Smooth muscle cell (in vitro differentiated cells): ENCODE data around the gene SCAP. TPM values are rescaled to one million over a fixed set of nuclear protein-coding genes. Genes with fewer than 3 reads are reported as not detected.

Experiments
- DNase-seq: peaks from one replicate; lab custom pipeline; 2025; ENCODE audit not compliant: unreplicated experiment; lab: John Stamatoyannopoulos, UW
- H2AFZ ChIP-seq: fragments of 200-600 bp; sonication (generic); 2 replicates; pipeline ENCODE4 v1.6.0; 2016; ENCODE audit warnings: antibody characterized with exemption, low read depth, mild to moderate bottlenecking
- H3F3A ChIP-seq: fragments of 200-600 bp; sonication (generic); 2 replicates; pipeline ENCODE4 v1.6.0; 2017; ENCODE audit warnings: antibody characterized with exemption, low read depth
- H3K27ac ChIP-seq: fragments of 200-600 bp; sonication (generic); 2 replicates; pipeline ENCODE4 v1.5.1; 2016; ENCODE audit warnings: low read depth, mild to moderate bottlenecking
- H3K27me3 ChIP-seq: fragments of 200-600 bp; sonication (generic); 2 replicates; pipeline ENCODE4 v1.6.1; 2016; ENCODE audit warnings: low read depth, mild to moderate bottlenecking
- H3K36me3 ChIP-seq: fragments of 200-600 bp; sonication (generic); 2 replicates; pipeline ENCODE4 v1.5.1; 2016; ENCODE audit warnings: low read depth
- H3K4me1 ChIP-seq: fragments of 200-600 bp; sonication (generic); 2 replicates; pipeline ENCODE4 v1.5.1; 2016; ENCODE audit warnings: low read depth
- H3K4me2 ChIP-seq: fragments of 200-600 bp; sonication (generic); 2 replicates; pipeline ENCODE4 v1.6.0; 2016; ENCODE audit warnings: mild to moderate bottlenecking
- H3K4me3 ChIP-seq: fragments of 200-600 bp; sonication (generic); 2 replicates; pipeline ENCODE4 v1.5.1; 2016; ENCODE audit warnings: mild to moderate bottlenecking
- H3K79me2 ChIP-seq: fragments of 200-600 bp; sonication (generic); 2 replicates; pipeline ENCODE4 v1.6.0; 2016; ENCODE audit warnings: low read depth, mild to moderate bottlenecking
- H3K9ac ChIP-seq: fragments of 200-600 bp; sonication (generic); 2 replicates; pipeline ENCODE4 v1.6.0; 2016; ENCODE audit warnings: low read depth
- H3K9me3 ChIP-seq: fragments of 200-600 bp; sonication (generic); replicated peaks from 2 replicates; pipeline ENCODE4 v1.5.1; 2016; ENCODE audit warnings: low read depth
- H4K20me1 ChIP-seq: fragments of 200-600 bp; sonication (generic); 2 replicates; pipeline ENCODE4 v1.6.0; 2016; ENCODE audit warnings: low read depth
- CTCF ChIP-seq: fragments of 200-600 bp; sonication (generic); IDR thresholded peaks from 2 replicates; pipeline ENCODE4 v1.5.1; 2017; ENCODE audit warnings: borderline replicate concordance, mild to moderate bottlenecking, antibody characterized with exemption; ENCODE audit not compliant: insufficient read depth, poor library complexity, severe bottlenecking
- WGBS: methylation state at CpG from one replicate; pipeline ENCODE4 v1.1.7; 2016; ENCODE audit warnings: low lambda C conversion rate; 5-methylcytosine and 5-hydroxymethylcytosine counted together
- polyA plus RNA-seq: library from polyadenylated mRNA; unstranded; fragments of >200 nt; fragmentation: Nextera tagmentation; extraction: Ambion mirVana; gene quantifications from 2 replicates; pipeline ENCODE4 v1.2.1, GENCODE V29; 2016
- total RNA-seq: library from RNA; depleted of rRNA; stranded (reverse); fragments of >200 nt; gene quantifications from 2 replicates; pipeline ENCODE4 v1.2.3, GENCODE V29; 2014

SCAP gene
- total and polyA plus RNA-seq, 2 experiments from 2014 or later: 29.2 to 31.0 TPM

- peak overlapping the region; percentile 42 for H3K4me2 ChIP-seq
- H3K9me3 ChIP-seq: no peaks in the 10 kb centered on the region
- H3K4me1 ChIP-seq: no peaks in the 10 kb centered on the region
- H3K27ac ChIP-seq: no peak overlapping the region
- no peaks in the 10 kb centered on the region for H3F3A ChIP-seq
- H2AFZ ChIP-seq: no peak overlapping the region
- no peaks in the 10 kb centered on the region for H3K27me3 ChIP-seq
- H3K9ac ChIP-seq: no peak overlapping the region
- no peak overlapping the region for H3K4me3 ChIP-seq
- peak; percentile 61 for DNase-seq
- H4K20me1 ChIP-seq: no peaks in the 10 kb centered on the region
- peak; percentile 91 for TF ChIP-seq CTCF
- H3K79me2 ChIP-seq: no peaks in the 10 kb centered on the region
- no peaks in the 10 kb centered on the region for H3K36me3 ChIP-seq
- 78% methylated on average over 29 of the region's 29 CpGs for WGBS
These were observed 54.9 kb downstream of the SCAP start for GRCh38 chr3:47420511-47421484.

GRCh38 chr3:47420044-47420430 lies 55.7 kb downstream of the SCAP start:
- Histone ChIP-seq H3K4me1 (no peaks in the 10 kb centered on the region), H3K36me3 (no peaks in the 10 kb centered on the region), H3K27me3 (no peaks in the 10 kb centered on the region), H2AFZ (no peak overlapping the region), H3K79me2 (no peaks in the 10 kb centered on the region), H3K4me3 (no peak overlapping the region), H3K4me2 (no peak overlapping the region), H3F3A (no peaks in the 10 kb centered on the region), H4K20me1 (no peaks in the 10 kb centered on the region), H3K9ac (no peak overlapping the region), H3K9me3 (no peaks in the 10 kb centered on the region), H3K27ac (no peak overlapping the region)
- no peak for TF ChIP-seq CTCF
- no peak for DNase-seq
- 97% methylated on average over 5 of the region's 5 CpGs for WGBS

GRCh38 chr3:47419083-47420043 lies 56.4 kb downstream of the SCAP start:
- no peaks in the 10 kb centered on the region for H3K27me3 ChIP-seq
- no peaks in the 10 kb centered on the region for H3F3A ChIP-seq
- H3K79me2 ChIP-seq: no peaks in the 10 kb centered on the region
- no peak overlapping the region for H3K9ac ChIP-seq
- no peaks in the 10 kb centered on the region for H3K9me3 ChIP-seq
- H3K4me3 ChIP-seq: no peak overlapping the region
- H4K20me1 ChIP-seq: no peaks in the 10 kb centered on the region
- no peak overlapping the region for H3K27ac ChIP-seq
- H3K4me1 ChIP-seq: no peaks in the 10 kb centered on the region
- TF ChIP-seq CTCF: no peak
- WGBS: 94% methylated on average over 17 of the region's 17 CpGs
- no peak overlapping the region for H3K4me2 ChIP-seq
- no peaks in the 10 kb centered on the region for H3K36me3 ChIP-seq
- no peak overlapping the region for H2AFZ ChIP-seq
- no peak for DNase-seq
